ENCODE data around the gene RERE. TPM values are rescaled to one million over a fixed set of nuclear protein-coding genes. Genes with fewer than 3 reads are reported as not detected.

RERE gene
- total and polyA plus RNA-seq, 4 donors, result 116 to 434 (median 161) TPM

DNA sequence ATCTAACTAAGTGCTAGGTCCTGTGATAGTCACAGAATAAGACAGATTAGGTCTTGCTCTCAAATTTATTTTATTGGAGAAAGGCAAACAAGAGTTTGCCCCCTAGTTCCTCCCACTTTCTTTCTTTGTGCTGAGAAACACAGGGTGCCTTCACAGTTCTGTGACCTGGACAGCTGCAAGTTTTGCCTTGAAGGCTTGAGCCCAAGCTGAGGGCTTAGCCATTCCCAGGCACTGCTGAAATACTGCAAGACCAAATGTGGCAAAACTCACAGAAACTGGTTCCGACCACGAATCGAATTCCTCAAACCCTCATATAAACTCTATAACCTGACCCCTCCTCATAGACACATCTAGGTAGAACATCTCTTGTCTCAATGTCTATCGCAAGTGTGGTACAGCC lies 227.9 kb downstream of the RERE start:
- WGBS (ENCODE audit: insufficient coverage), result 79% methylated on average over 4 of the region's 4 CpGs
- H3K27ac ChIP-seq (ENCODE audit: low read depth, low read length), result no peak overlapping the region
- H3K27me3 ChIP-seq (ENCODE audit: control insufficient read depth, insufficient read depth, low read length), result no peaks in the 10 kb centered on the region
- no peaks in the 10 kb centered on the region for H3K9me3 ChIP-seq (ENCODE audit: control insufficient read depth, insufficient read depth, low read length)
- DNase-seq (ENCODE audit: low read depth in 4 of 6, low spot score in 6 of 6), result no peak
- H3K36me3 ChIP-seq (ENCODE audit: control insufficient read depth, insufficient read depth, low read length), result no peaks in the 10 kb centered on the region
- no peak overlapping the region for H3K4me3 ChIP-seq (ENCODE audit: low read depth, low read length)
- peaks cover 2% of the 10 kb centered on the region for H3K4me1 ChIP-seq (ENCODE audit: control insufficient read depth, insufficient read depth, low read length)

DNA sequence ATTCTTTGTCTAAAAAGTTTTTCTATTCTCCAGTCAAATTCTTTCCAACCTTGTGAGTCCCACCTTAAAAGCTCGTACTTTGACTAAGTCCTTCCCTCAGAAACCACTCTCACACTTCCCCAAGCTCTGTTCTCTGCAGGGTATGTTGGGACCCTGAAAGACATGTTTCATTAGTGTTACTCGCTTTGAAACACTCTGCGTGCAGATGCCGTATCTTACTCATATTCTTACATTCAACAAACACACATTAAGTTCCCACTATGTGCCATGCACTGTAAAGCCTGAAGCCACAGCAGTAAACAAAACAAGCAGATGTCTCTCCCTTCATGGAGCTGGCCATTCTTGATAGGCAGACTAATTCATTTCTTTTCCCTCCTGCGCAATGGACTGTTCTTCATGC lies 229.7 kb downstream of the RERE start:
- no peaks in the 10 kb centered on the region for H3K9me3 ChIP-seq (ENCODE audit: control insufficient read depth, insufficient read depth, low read length)
- no peak for DNase-seq (ENCODE audit: low read depth in 4 of 6, low spot score in 6 of 6)
- H3K4me3 ChIP-seq (ENCODE audit: low read depth, low read length), result no peak overlapping the region
- H3K27ac ChIP-seq (ENCODE audit: low read depth, low read length), result no peak overlapping the region
- 48% methylated on average over 3 of the region's 5 CpGs for WGBS (ENCODE audit: insufficient coverage)
- H3K4me1 ChIP-seq (ENCODE audit: control insufficient read depth, insufficient read depth, low read length), result peaks cover 2% of the 10 kb centered on the region
- no peaks in the 10 kb centered on the region for H3K27me3 ChIP-seq (ENCODE audit: control insufficient read depth, insufficient read depth, low read length)
- H3K36me3 ChIP-seq (ENCODE audit: control insufficient read depth, insufficient read depth, low read length), result no peaks in the 10 kb centered on the region

DNA sequence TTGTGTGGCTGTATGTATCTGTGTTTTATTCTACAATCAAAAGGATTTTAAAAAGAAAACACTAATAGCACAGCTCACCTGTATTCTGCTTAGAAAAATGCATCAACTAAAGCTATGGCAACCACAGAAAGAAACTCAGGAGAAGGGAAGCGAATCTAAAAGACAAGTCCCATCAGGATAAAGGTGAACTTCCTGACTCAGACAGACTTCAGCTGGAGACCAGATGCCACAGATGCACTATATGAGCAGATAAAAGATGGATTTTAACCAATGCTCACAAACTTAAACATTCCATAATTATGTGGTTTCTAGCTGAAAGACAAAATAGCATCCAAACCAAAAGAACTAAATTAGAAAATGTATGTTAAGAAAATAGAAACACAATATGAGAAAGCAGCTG lies 231.0 kb downstream of the RERE start:
- DNase-seq (ENCODE audit: low read depth in 4 of 6, low spot score in 6 of 6), result no peak
- no CpG with 5 or more reads among the region's 1 CpG for WGBS (ENCODE audit: insufficient coverage)
- no peaks in the 10 kb centered on the region for H3K36me3 ChIP-seq (ENCODE audit: control insufficient read depth, insufficient read depth, low read length)
- no peak overlapping the region for H3K4me3 ChIP-seq (ENCODE audit: low read depth, low read length)
- H3K4me1 ChIP-seq (ENCODE audit: control insufficient read depth, insufficient read depth, low read length), result peaks cover 2% of the 10 kb centered on the region
- no peaks in the 10 kb centered on the region for H3K9me3 ChIP-seq (ENCODE audit: control insufficient read depth, insufficient read depth, low read length)
- H3K27ac ChIP-seq (ENCODE audit: low read depth, low read length), result no peak overlapping the region
- H3K27me3 ChIP-seq (ENCODE audit: control insufficient read depth, insufficient read depth, low read length), result no peaks in the 10 kb centered on the region

DNA sequence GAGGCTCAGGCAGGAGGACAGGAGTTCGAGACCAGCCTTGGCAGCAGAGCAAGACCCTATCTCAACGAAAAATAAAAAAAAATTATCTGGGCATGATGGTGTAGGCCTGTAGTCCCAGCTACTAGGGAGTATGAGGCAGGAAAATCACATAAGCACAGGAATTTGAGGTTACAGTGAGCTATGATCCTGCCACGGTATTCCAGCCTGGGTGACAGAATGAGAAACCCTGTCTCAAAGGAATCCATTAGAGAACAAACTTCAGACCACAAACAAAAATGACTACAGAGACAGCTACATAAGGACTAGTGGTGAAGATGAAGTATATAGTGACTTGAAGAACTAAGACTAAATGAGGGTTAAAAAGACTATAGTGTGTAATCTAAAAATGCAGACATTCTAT lies 233.1 kb downstream of the RERE start:
- WGBS (ENCODE audit: insufficient coverage), result 100% methylated on average over 1 of the region's 3 CpGs
- Histone ChIP-seq H3K36me3 (ENCODE audit: control insufficient read depth, insufficient read depth, low read length) (no peaks in the 10 kb centered on the region), H3K27ac (ENCODE audit: low read depth, low read length) (no peak overlapping the region), H3K4me3 (ENCODE audit: low read depth, low read length) (no peak overlapping the region), H3K4me1 (ENCODE audit: control insufficient read depth, insufficient read depth, low read length) (peaks cover 2% of the 10 kb centered on the region), H3K9me3 (ENCODE audit: control insufficient read depth, insufficient read depth, low read length) (no peaks in the 10 kb centered on the region), H3K27me3 (ENCODE audit: control insufficient read depth, insufficient read depth, low read length) (no peaks in the 10 kb centered on the region)
- no peak for DNase-seq (ENCODE audit: low read depth in 4 of 6, low spot score in 6 of 6)

DNA sequence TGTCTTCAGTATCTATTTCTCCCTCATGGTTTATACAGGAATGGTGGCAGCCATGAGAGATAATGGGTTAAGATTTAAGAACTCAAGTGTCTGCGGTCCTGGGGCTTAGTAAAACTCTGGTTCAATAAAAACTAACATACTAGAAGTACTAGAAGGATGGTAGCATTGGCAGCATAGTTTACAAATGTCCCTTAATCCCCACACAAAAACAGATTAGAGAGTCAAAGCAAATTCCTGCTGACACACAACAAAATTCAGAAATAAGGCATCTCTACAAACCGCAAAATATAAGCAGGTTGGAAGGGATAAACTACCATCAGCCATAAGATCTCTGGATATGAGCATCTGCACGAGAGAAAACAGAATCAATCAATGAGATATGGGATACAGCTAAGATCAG lies 234.4 kb downstream of the RERE start:
- no CpG with 5 or more reads among the region's 3 CpGs for WGBS (ENCODE audit: insufficient coverage)
- no peak for DNase-seq (ENCODE audit: low read depth in 4 of 6, low spot score in 6 of 6)
- no peak overlapping the region for H3K4me3 ChIP-seq (ENCODE audit: low read depth, low read length)
- no peaks in the 10 kb centered on the region for H3K9me3 ChIP-seq (ENCODE audit: control insufficient read depth, insufficient read depth, low read length)
- H3K27ac ChIP-seq (ENCODE audit: low read depth, low read length), result no peak overlapping the region
- H3K36me3 ChIP-seq (ENCODE audit: control insufficient read depth, insufficient read depth, low read length), result no peaks in the 10 kb centered on the region
- H3K27me3 ChIP-seq (ENCODE audit: control insufficient read depth, insufficient read depth, low read length), result no peaks in the 10 kb centered on the region
- no peaks in the 10 kb centered on the region for H3K4me1 ChIP-seq (ENCODE audit: control insufficient read depth, insufficient read depth, low read length)

DNA sequence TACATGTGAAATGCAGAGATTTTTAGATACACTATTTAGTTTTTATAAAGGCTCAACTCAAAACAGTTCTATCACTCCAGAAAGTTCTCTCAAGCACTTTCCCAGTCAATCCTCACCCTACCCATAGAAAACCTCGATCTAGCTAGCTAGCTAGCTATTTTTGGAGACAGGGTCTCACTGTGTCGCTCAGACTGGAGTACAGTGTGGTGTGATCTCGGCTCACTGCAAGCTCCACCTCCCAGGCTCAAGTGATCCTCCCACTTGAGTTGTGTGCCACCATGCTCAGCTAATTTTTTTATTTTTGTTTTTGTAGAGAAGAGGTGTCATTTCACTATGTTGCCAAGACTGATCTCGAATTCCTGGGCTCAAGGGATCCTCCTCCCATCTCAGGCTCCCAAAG lies 236.9 kb downstream of the RERE start:
- H3K27ac ChIP-seq (ENCODE audit: low read depth, low read length), result no peak overlapping the region
- DNase-seq (ENCODE audit: low read depth in 4 of 6, low spot score in 6 of 6), result no peak
- H3K4me1 ChIP-seq (ENCODE audit: control insufficient read depth, insufficient read depth, low read length), result no peaks in the 10 kb centered on the region
- H3K36me3 ChIP-seq (ENCODE audit: control insufficient read depth, insufficient read depth, low read length), result no peaks in the 10 kb centered on the region
- H3K9me3 ChIP-seq (ENCODE audit: control insufficient read depth, insufficient read depth, low read length), result no peaks in the 10 kb centered on the region
- WGBS (ENCODE audit: insufficient coverage), result 59% methylated on average over 2 of the region's 4 CpGs
- H3K4me3 ChIP-seq (ENCODE audit: low read depth, low read length), result no peak overlapping the region
- no peaks in the 10 kb centered on the region for H3K27me3 ChIP-seq (ENCODE audit: control insufficient read depth, insufficient read depth, low read length)

DNA sequence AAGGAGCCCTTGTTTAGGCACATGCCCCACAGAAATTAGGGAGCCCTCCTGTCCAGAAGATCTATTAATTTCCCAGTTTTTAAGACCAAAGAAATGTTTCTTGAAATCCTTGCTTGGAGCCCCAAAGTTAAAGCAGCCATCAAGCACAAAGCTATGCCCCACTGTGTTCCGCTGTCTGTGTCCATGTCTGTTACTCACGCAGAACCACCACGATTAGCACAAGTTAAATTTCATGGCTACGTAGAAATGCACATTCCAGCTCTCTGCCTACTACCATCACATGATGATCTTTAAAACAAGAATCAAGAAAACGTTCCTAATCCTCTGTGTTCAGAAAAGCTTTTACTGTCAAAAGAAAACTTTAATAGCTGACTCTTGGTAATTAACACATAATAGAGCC lies 238.5 kb downstream of the RERE start:
- Histone ChIP-seq H3K9me3 (ENCODE audit: control insufficient read depth, insufficient read depth, low read length) (no peaks in the 10 kb centered on the region), H3K27me3 (ENCODE audit: control insufficient read depth, insufficient read depth, low read length) (no peaks in the 10 kb centered on the region), H3K36me3 (ENCODE audit: control insufficient read depth, insufficient read depth, low read length) (no peaks in the 10 kb centered on the region), H3K4me1 (ENCODE audit: control insufficient read depth, insufficient read depth, low read length) (no peaks in the 10 kb centered on the region), H3K4me3 (ENCODE audit: low read depth, low read length) (no peak overlapping the region), H3K27ac (ENCODE audit: low read depth, low read length) (no peak overlapping the region)
- WGBS (ENCODE audit: insufficient coverage), result 65% methylated on average over 4 of the region's 5 CpGs
- DNase-seq (ENCODE audit: low read depth in 4 of 6, low spot score in 6 of 6), result peak in 1 of 6 donors; percentile 55

DNA sequence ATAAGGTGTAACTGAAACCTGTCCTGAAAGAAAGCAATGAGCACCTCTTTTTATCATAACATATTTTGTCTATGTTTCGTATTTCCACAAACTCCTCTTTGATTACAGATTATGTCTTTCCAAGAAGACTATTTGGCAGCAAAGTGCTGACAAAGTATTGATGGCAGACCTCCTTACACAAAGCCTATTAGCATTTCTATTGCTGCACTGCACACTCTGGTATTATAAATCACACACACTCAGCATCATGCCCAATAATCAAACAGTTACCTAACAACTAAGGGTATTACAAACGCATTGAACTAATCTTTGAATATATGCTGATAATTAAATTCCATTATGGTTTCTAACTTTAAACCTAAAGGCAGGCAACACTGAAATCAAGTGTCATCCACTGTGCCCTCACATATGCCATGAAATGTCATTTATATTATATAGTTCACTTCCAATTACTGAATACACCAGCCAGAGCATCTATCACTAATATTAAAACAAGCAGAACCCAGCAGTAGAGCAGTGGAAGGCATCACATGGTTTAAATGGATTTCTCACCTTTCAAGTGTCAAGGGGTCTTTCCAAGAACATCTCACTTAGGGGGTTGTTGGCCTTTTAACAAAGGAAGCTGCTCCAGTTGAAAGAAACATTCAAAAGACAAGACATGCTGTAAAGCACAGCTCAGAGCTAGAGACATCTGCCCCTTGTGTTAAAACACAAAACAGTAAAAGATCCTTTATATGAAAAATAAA lies 239.1 kb downstream of the RERE start:
- Histone ChIP-seq H3K27me3 (ENCODE audit: control insufficient read depth, insufficient read depth, low read length) (no peaks in the 10 kb centered on the region), H3K4me1 (ENCODE audit: control insufficient read depth, insufficient read depth, low read length) (no peaks in the 10 kb centered on the region), H3K4me3 (ENCODE audit: low read depth, low read length) (no peak overlapping the region), H3K9me3 (ENCODE audit: control insufficient read depth, insufficient read depth, low read length) (no peaks in the 10 kb centered on the region), H3K36me3 (ENCODE audit: control insufficient read depth, insufficient read depth, low read length) (no peaks in the 10 kb centered on the region), H3K27ac (ENCODE audit: low read depth, low read length) (no peak overlapping the region)
- DNase-seq (ENCODE audit: low read depth in 4 of 6, low spot score in 6 of 6), result peak in 2 of 6 donors; percentile 31 to 83
- WGBS (ENCODE audit: insufficient coverage), result no CpG with 5 or more reads among the region's 2 CpGs

DNA sequence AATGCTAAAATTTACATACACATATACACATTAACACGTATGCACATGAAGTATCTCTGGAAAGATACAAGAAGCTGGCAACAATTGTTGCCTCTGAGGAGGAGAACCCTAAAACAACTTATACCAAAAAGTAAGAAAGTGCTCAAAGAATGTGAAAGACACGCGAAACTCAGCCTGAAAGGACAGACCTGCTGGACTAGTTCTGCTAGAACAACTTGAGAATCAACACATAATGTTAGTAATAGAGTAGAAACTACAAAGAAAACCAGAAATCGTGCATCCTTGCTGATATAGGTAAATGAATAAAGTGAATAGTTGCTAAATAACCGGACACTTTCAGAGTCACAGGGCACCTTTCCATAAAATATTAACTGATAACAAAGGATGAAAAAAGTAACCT lies 242.5 kb downstream of the RERE start:
- H3K4me1 ChIP-seq (ENCODE audit: control insufficient read depth, insufficient read depth, low read length), result no peaks in the 10 kb centered on the region
- no peak overlapping the region for H3K27ac ChIP-seq (ENCODE audit: low read depth, low read length)
- no peaks in the 10 kb centered on the region for H3K27me3 ChIP-seq (ENCODE audit: control insufficient read depth, insufficient read depth, low read length)
- H3K36me3 ChIP-seq (ENCODE audit: control insufficient read depth, insufficient read depth, low read length), result no peaks in the 10 kb centered on the region
- H3K4me3 ChIP-seq (ENCODE audit: low read depth, low read length), result no peak overlapping the region
- no peaks in the 10 kb centered on the region for H3K9me3 ChIP-seq (ENCODE audit: control insufficient read depth, insufficient read depth, low read length)
- DNase-seq (ENCODE audit: low read depth in 4 of 6, low spot score in 6 of 6), result no peak
- no CpG with 5 or more reads among the region's 5 CpGs for WGBS (ENCODE audit: insufficient coverage)

DNA sequence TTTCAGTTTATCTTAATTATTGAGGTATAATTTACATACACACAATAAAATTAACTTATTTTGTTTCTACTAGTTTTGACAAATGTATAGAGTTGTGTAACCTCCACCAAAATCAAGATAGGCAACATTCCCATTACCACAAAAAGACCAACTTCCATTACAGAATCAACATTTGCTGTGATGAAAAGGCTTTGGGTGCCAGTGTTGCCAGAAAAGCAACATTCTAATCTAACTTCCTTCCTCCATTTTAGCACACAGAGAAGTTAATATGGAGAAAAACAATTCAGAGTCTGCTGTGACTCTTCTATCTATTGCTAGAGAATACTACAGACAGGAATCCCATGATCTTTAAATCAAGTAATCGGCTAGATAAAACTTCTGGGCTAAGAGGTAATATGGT lies 245.3 kb downstream of the RERE start:
- no CpG with 5 or more reads among the region's 1 CpG for WGBS (ENCODE audit: insufficient coverage)
- no peaks in the 10 kb centered on the region for H3K27me3 ChIP-seq (ENCODE audit: control insufficient read depth, insufficient read depth, low read length)
- H3K4me3 ChIP-seq (ENCODE audit: low read depth, low read length), result no peak overlapping the region
- DNase-seq (ENCODE audit: low read depth in 4 of 6, low spot score in 6 of 6), result no peak
- no peak overlapping the region for H3K27ac ChIP-seq (ENCODE audit: low read depth, low read length)
- no peaks in the 10 kb centered on the region for H3K36me3 ChIP-seq (ENCODE audit: control insufficient read depth, insufficient read depth, low read length)
- no peaks in the 10 kb centered on the region for H3K4me1 ChIP-seq (ENCODE audit: control insufficient read depth, insufficient read depth, low read length)
- no peaks in the 10 kb centered on the region for H3K9me3 ChIP-seq (ENCODE audit: control insufficient read depth, insufficient read depth, low read length)
